ENCODE data around the gene FGF7. TPM values are rescaled to one million over a fixed set of nuclear protein-coding genes. Genes with fewer than 3 reads are reported as not detected.

Gene FGF7
- total and polyA plus RNA-seq, 2 donors (not counting 3 experiments of a cell fraction or from before 2014, with no cell fraction given): not detected

- dilution Hi-C loops (cut with MboI; ENCODE audit: extremely low pct_ligation_motif_present, low sequenced_read_pairs): no loop called here
- H3K9me3 ChIP-seq (replicated peaks; ENCODE audit: control insufficient read depth, insufficient read depth, low read length): no peaks in the 10 kb centered on the region
- POLR2A ChIA-PET: no interaction called here
- FAIRE-seq (no peak), DNase-seq (ENCODE audit: low read depth, low spot score) (no peak)
- H3K4me3 ChIP-seq (replicated peaks in 1 of 3; ENCODE audit: insufficient read depth in 1 of 3, low read depth in 1 of 3, low read length in 3 of 3): no peak overlapping the region
- H3K4me1 ChIP-seq (ENCODE audit: control insufficient read depth, extremely low read depth, insufficient read depth, low read length): no peaks in the 10 kb centered on the region
- intact Hi-C loops (cut with micrococcal nuclease): no loop called here
- no peaks in the 10 kb centered on the region for H3K36me3 ChIP-seq (ENCODE audit: control insufficient read depth in 2 of 2, extremely low read depth in 1 of 2, insufficient read depth in 2 of 2, low read length in 2 of 2)
- TF ChIP-seq POLR2AphosphoS5 (IDR thresholded peaks at IDR 0.05; ENCODE audit: insufficient read depth, low read depth, low read length) (no peak), FOS (IDR thresholded peaks at IDR 0.05; ENCODE audit: borderline replicate concordance, insufficient read depth, low read length) (no peak), POLR2A (IDR thresholded peaks at IDR 0.05; ENCODE audit: low read depth, low read length) (no peak), JUN (IDR thresholded peaks at IDR 0.05; ENCODE audit: borderline replicate concordance, insufficient read depth, insufficient read length, low read depth) (no peak), CTCF (IDR thresholded peaks at IDR 0.05; ENCODE audit: extremely low read depth in 1 of 2, insufficient read depth in 1 of 2, low read depth in 1 of 2, low read length in 2 of 2) (no peak), GATA2 (IDR thresholded peaks at IDR 0.05; ENCODE audit: insufficient read depth, insufficient read length, low read depth, low read length) (no peak), MYC (IDR thresholded peaks at IDR 0.05; ENCODE audit: low read depth, low read length) (no peak), EZH2 (IDR thresholded peaks at IDR 0.05; ENCODE audit: borderline replicate concordance, low read depth, low read length, severe bottlenecking) (no peak)
- no peaks in the 10 kb centered on the region for H3K9me1 ChIP-seq (replicated peaks; ENCODE audit: control insufficient read depth, extremely low read depth, insufficient read depth, low read length)
- CTCF ChIA-PET: interaction anchor here (1.4 kb wide), 1 partner anchor 9 kb away, joined by 4 read pairs; no protein-coding TSS in a partner anchor
- BruUV-seq (replicated peaks): no TSS peak
- no peak overlapping the region for H3K9ac ChIP-seq (replicated peaks; ENCODE audit: extremely low read depth, insufficient read depth, low read length)
- no peaks in the 10 kb centered on the region for H4K20me1 ChIP-seq (replicated peaks; ENCODE audit: control insufficient read depth, extremely low read depth, insufficient read depth, low read length)
- H3K27me3 ChIP-seq (ENCODE audit: control insufficient read depth in 2 of 2, insufficient read depth in 2 of 2, low read length in 2 of 2): peaks cover 0 to 6% of the 10 kb centered on the region in 2 experiments
- no peak overlapping the region for H3K27ac ChIP-seq (ENCODE audit: insufficient read depth, low read depth, low read length)
- H3K4me2 ChIP-seq (ENCODE audit: insufficient read depth, low read length): no peak overlapping the region
- H3K79me2 ChIP-seq (ENCODE audit: control insufficient read depth, insufficient read depth, low read length): no peaks in the 10 kb centered on the region
- no peak overlapping the region for H2AFZ ChIP-seq (ENCODE audit: low read depth, low read length)
Measured at GRCh38 chr15:49380912-49381311, 42.1 kb upstream of the FGF7 start.
